A673 (cell line): ENCODE results near the gene MNAT1. TPM values are rescaled to one million over a fixed set of nuclear protein-coding genes. Genes with fewer than 3 reads are reported as not detected.

Experiments used
- BruUV-seq: library from RNA; stranded (reverse); fragments of 400-500 nt; replicated peaks from 2 replicates; lab custom pipeline; 2021; lab: Mats Ljungman, UMichigan
- CTCF ChIA-PET: fragments of 300-600 bp; sonication (Branson Sonifier 250); formaldehyde crosslinking; loops from one replicate; lab custom pipeline; 2022; ENCODE audit warnings: antibody characterized with exemption; lab: Charles Lee
- POLR2A ChIA-PET: fragments of 300-600 bp; sonication (Branson Sonifier 250); formaldehyde crosslinking; loops from one replicate; lab custom pipeline; 2022; ENCODE audit warnings: antibody characterized with exemption; ENCODE audit not compliant: low non-redundant PET; lab: Charles Lee
- DNase-seq: peaks from one replicate; pipeline ENCODE4 v3.0.0-alpha.2; 2015; ENCODE audit warnings: low spot score
- H3K27ac ChIP-seq: fragments of 200-600 bp; sonication (generic); 2 replicates; pipeline ENCODE4 v1.5.1; 2016; ENCODE audit warnings: mixed run types, low read depth, mild to moderate bottlenecking, mixed read lengths, antibody characterized with exemption, low read length; ENCODE audit not compliant: poor library complexity, severe bottlenecking
- H3K27me3 ChIP-seq: fragments of 200-600 bp; sonication (generic); replicated peaks from 2 replicates; pipeline ENCODE4 v1.6.1; 2017; ENCODE audit warnings: mixed run types, low read depth, mild to moderate bottlenecking, mixed read lengths, antibody characterized with exemption, low read length; ENCODE audit not compliant: insufficient read depth, poor library complexity
- H3K36me3 ChIP-seq: fragments of 200-600 bp; sonication (generic); 2 replicates; pipeline ENCODE4 v1.6.1; 2016; ENCODE audit warnings: mixed run types, mild to moderate bottlenecking, mixed read lengths, antibody characterized with exemption, low read length; ENCODE audit not compliant: insufficient read depth, poor library complexity, severe bottlenecking
- H3K4me1 ChIP-seq: fragments of 200-600 bp; sonication (generic); 2 replicates; pipeline ENCODE4 v1.6.1; 2017; ENCODE audit warnings: mixed run types, mild to moderate bottlenecking, mixed read lengths, antibody characterized with exemption, low read length; ENCODE audit not compliant: insufficient read depth, poor library complexity, severe bottlenecking
- H3K4me3 ChIP-seq: fragments of 200-600 bp; sonication (generic); 2 replicates; pipeline ENCODE4 v1.5.1; 2016; ENCODE audit warnings: low read depth, mixed run types, mild to moderate bottlenecking, mixed read lengths, low read length; ENCODE audit not compliant: poor library complexity, severe bottlenecking
- H3K9me3 ChIP-seq: fragments of 200-600 bp; sonication (generic); 2 replicates; pipeline ENCODE4 v1.6.1; 2016; ENCODE audit warnings: mixed run types, low read depth, mild to moderate bottlenecking, mixed read lengths, antibody characterized with exemption, low read length; ENCODE audit not compliant: poor library complexity, severe bottlenecking
- EZH2 ChIP-seq: fragments of 200-600 bp; sonication (generic); IDR thresholded peaks from 2 replicates; pipeline ENCODE4 v1.6.1; 2017; ENCODE audit warnings: borderline replicate concordance, low read depth, mild to moderate bottlenecking, mixed read lengths, antibody characterized with exemption, low read length; ENCODE audit not compliant: poor library complexity, severe bottlenecking
- intact Hi-C: fragments of 100-400 bp; cut with micrococcal nuclease; formaldehyde crosslinking; loops from one replicate; pipeline ENCODE4 v1.10.0; 2022; ENCODE audit not compliant: unreplicated experiment
- total RNA-seq: library from RNA; stranded (reverse); gene quantifications from 2 replicates; pipeline ENCODE4 v1.2.3, GENCODE V29; 2021
- TF ChIP-seq, protein P1 (sequence below): fragments of 300-800, 200-600 bp; sonication (generic); conservative IDR thresholded peaks from 2 replicates; pipeline ENCODE4 v1.5.1; 2017; ENCODE audit warnings: low read depth, mild to moderate bottlenecking, antibody characterized with exemption, low read length, moderate library complexity, mixed read lengths

MNAT1 gene
- total RNA-seq, 1 experiment from 2014 or later: 70.9 TPM

DNA sequence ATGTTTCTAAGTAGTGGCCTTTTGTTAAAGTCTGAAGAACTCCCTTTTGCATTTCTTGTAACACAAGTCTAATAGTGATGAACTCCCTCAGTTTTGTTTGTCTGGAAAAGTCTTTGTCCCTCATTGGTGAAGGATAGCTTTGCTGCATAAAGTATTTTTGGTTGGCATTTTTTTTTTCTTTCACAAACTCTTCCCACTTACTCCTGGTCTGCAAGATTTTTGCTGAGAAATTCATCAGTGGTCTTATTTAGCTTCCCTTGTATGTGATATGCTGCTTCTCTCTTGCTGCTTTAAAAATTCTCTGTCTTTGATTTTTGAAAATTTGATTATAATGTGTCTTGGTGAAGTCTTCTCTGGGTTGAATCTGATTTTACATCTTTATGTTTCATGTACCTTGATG is 223.6 kb downstream of the MNAT1 start:
- H3K9me3 ChIP-seq: peaks cover 31% of the 10 kb centered on the region
- POLR2A ChIA-PET: no interaction called here
- intact Hi-C loops: no loop called here
- no peak for DNase-seq
- H3K27ac ChIP-seq: no peak overlapping the region
- H3K4me1 ChIP-seq: no peaks in the 10 kb centered on the region
- TF ChIP-seq EZH2: no peak
- TF ChIP-seq, protein P1, sequence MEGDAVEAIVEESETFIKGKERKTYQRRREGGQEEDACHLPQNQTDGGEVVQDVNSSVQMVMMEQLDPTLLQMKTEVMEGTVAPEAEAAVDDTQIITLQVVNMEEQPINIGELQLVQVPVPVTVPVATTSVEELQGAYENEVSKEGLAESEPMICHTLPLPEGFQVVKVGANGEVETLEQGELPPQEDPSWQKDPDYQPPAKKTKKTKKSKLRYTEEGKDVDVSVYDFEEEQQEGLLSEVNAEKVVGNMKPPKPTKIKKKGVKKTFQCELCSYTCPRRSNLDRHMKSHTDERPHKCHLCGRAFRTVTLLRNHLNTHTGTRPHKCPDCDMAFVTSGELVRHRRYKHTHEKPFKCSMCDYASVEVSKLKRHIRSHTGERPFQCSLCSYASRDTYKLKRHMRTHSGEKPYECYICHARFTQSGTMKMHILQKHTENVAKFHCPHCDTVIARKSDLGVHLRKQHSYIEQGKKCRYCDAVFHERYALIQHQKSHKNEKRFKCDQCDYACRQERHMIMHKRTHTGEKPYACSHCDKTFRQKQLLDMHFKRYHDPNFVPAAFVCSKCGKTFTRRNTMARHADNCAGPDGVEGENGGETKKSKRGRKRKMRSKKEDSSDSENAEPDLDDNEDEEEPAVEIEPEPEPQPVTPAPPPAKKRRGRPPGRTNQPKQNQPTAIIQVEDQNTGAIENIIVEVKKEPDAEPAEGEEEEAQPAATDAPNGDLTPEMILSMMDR: no peak
- H3K27me3 ChIP-seq: no peaks in the 10 kb centered on the region
- H3K36me3 ChIP-seq: no peaks in the 10 kb centered on the region
- no peak overlapping the region for H3K4me3 ChIP-seq
- no TSS peak for BruUV-seq
- CTCF ChIA-PET: no interaction called here

DNA sequence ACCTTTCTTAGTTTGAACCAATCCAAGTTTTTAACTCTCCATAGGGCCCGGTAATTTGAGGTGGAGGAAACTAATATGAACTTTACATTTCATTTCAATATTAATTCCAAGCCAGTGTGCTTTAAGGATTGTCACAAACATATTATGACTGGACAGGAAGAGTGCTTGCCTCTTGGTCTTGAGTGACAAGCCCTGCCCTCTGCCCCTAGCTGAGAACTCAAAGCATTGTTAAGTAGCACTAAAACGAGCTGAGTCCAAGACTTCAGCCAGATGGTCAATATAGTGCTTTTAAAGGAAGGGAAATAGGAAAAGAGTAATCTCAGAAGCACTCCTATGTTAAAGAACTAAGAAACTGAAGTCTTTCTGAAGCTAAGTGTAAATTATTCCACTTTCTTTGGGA is 229.2 kb downstream of the MNAT1 start:
- no peak for DNase-seq
- H3K27me3 ChIP-seq: no peaks in the 10 kb centered on the region
- H3K36me3 ChIP-seq: no peaks in the 10 kb centered on the region
- H3K4me1 ChIP-seq: no peaks in the 10 kb centered on the region
- no TSS peak for BruUV-seq
- no peak overlapping the region for H3K4me3 ChIP-seq
- H3K27ac ChIP-seq: no peak overlapping the region
- no peak for TF ChIP-seq EZH2
- TF ChIP-seq, protein P1: no peak
- H3K9me3 ChIP-seq: peaks cover 3% of the 10 kb centered on the region
- CTCF ChIA-PET: no interaction called here
- intact Hi-C loops: no loop called here
- POLR2A ChIA-PET: no interaction called here

DNA sequence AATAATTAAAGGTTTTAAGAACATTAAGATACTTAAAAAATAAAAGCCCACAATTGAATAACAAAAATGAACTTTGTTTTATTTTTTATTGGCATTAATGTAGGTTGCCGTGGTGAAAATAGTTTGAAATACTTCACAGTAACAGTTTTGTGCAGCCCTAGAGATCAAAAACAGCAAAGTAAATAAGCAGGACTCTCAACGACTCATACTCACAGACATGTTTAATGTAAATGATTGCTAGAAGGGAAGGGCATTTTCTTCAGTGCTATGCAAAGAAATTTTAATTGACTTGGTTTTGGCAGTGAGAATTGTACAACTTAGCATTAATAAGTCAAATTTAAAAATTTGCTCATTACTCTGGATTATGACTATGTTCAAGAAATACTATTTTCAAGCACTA is 230.3 kb downstream of the MNAT1 start:
- BruUV-seq: no TSS peak
- H3K4me3 ChIP-seq: no peak overlapping the region
- no peaks in the 10 kb centered on the region for H3K27me3 ChIP-seq
- ChIA-PET CTCF (no interaction called here), POLR2A (no interaction called here)
- DNase-seq: no peak
- no peaks in the 10 kb centered on the region for H3K36me3 ChIP-seq
- no peak overlapping the region for H3K27ac ChIP-seq
- H3K4me1 ChIP-seq: no peaks in the 10 kb centered on the region
- intact Hi-C loops: no loop called here
- H3K9me3 ChIP-seq: no peaks in the 10 kb centered on the region
- no peak for TF ChIP-seq EZH2
- TF ChIP-seq, protein P1: no peak
